Measurements from ENCODE around the gene TMEM184B. TPM values are rescaled to one million over a fixed set of nuclear protein-coding genes. Genes with fewer than 3 reads are reported as not detected.

The TMEM184B gene
- total RNA-seq, 1 experiment from 2014 or later = 89.7 TPM

- TF ChIP-seq ESRRA (CRISPR knock-in tag; IDR thresholded peaks at IDR 0.05; ENCODE audit: borderline replicate concordance) = no peak
Measured at GRCh38 chr22:38292694-38293093, 19.9 kb upstream of the TMEM184B start (continued).

- Mint-ChIP-seq H3K27me3 (ENCODE audit: low read depth) (no peaks in the 10 kb centered on the region; the same call in 1 of the 2 replicates), H3K36me3 (peaks cover 34% of the 10 kb centered on the region), H3K4me3 (no peak overlapping the region), H3K4me1 (peaks cover 27% of the 10 kb centered on the region), H3K27ac (peak overlapping the region; percentile 80; the same call in 1 of the 2 replicates), H3K9me3 (no peaks in the 10 kb centered on the region)
- TF ChIP-seq, protein P1, sequence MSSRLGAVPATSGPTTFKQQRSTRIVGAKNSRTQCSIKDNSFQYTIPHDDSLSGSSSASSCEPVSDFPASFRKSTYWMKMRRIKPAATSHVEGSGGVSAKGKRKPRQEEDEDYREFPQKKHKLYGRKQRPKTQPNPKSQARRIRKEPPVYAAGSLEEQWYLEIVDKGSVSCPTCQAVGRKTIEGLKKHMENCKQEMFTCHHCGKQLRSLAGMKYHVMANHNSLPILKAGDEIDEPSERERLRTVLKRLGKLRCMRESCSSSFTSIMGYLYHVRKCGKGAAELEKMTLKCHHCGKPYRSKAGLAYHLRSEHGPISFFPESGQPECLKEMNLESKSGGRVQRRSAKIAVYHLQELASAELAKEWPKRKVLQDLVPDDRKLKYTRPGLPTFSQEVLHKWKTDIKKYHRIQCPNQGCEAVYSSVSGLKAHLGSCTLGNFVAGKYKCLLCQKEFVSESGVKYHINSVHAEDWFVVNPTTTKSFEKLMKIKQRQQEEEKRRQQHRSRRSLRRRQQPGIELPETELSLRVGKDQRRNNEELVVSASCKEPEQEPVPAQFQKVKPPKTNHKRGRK (CRISPR knock-in tag; IDR thresholded peaks at IDR 0.05; ENCODE audit: borderline replicate concordance) = no peak
- TF ChIP-seq NR1H2 (CRISPR knock-in tag; IDR thresholded peaks at IDR 0.05) (no peak), E2F5 (CRISPR knock-in tag; IDR thresholded peaks at IDR 0.05) (no peak), ZMAT4 (CRISPR knock-in tag; IDR thresholded peaks at IDR 0.05) (no peak)
- TF ChIP-seq, protein P2, sequence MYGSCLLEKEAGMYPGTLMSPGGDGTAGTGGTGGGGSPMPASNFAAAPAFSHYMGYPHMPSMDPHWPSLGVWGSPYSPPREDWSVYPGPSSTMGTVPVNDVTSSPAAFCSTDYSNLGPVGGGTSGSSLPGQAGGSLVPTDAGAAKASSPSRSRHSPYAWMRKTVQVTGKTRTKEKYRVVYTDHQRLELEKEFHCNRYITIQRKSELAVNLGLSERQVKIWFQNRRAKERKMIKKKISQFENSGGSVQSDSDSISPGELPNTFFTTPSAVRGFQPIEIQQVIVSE (CRISPR knock-in tag; IDR thresholded peaks at IDR 0.05; ENCODE audit: borderline replicate concordance) = no peak
- DNase-seq (ENCODE audit: low spot score) (no peak), ATAC-seq (no peak)
- POLR2A ChIA-PET = interaction anchor here (0.6 kb wide), 1 partner anchor 168 kb away, joined by 3 read pairs; no protein-coding TSS in a partner anchor
- CTCF ChIA-PET = interaction anchor here (0.5 to 1.0 kb wide), 3 partner anchors 194 to 470 kb away, joined by 3 read pairs; partner anchors contain the start of gene TOMM22
Measured at GRCh38 chr22:38291201-38291777, 18.5 kb upstream of the TMEM184B start.

DNA sequence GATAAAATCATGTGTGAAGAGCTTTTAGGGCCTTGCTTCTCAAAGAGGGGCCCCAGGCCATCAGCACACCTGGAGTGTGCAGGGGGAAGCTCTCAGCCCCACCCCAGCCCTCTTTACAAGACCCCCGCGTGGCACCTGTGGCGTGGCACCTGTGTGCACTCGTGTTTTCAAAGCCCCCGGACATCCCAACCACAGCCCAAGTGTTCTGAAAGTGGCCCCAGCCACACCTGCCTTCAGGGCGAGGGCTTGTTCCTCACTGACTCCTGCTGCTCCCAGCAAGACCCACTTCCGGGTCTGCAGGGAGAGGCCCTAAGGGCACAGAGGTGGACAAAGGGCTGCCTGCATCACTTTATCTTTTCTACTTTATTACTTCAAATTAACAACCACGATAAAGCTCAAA, 17.5 kb upstream of the TMEM184B start:
- ATAC-seq (0 out of 2 replicates have a peak, but pooled peaks have one; percentile 9), DNase-seq (ENCODE audit: low spot score) (no peak)
- POLR2A ChIA-PET = interaction anchor here (0.6 to 0.8 kb wide), 2 partner anchors 58 to 169 kb away, joined by 3 read pairs; no protein-coding TSS in a partner anchor
- Mint-ChIP-seq H3K4me1 (peaks cover 27% of the 10 kb centered on the region), H3K27ac (peak overlapping the region; percentile 19; the same call in 1 of the 2 replicates), H3K36me3 (peaks cover 26% of the 10 kb centered on the region), H3K4me3 (no peak overlapping the region), H3K27me3 (ENCODE audit: low read depth) (no peaks in the 10 kb centered on the region; the same call in 1 of the 2 replicates), H3K9me3 (no peaks in the 10 kb centered on the region)
- CTCF ChIA-PET = interaction anchor here (0.6 to 1.1 kb wide), 3 partner anchors 28 to 608 kb away, joined by 3 read pairs; no protein-coding TSS in a partner anchor
- TF ChIP-seq MXD4 (CRISPR knock-in tag; IDR thresholded peaks at IDR 0.05; ENCODE audit: borderline replicate concordance) (no peak), SMAD3 (CRISPR knock-in tag; IDR thresholded peaks at IDR 0.05; ENCODE audit: borderline replicate concordance) (no peak), NFE2L1 (CRISPR knock-in tag; IDR thresholded peaks at IDR 0.05) (no peak), NR1H2 (CRISPR knock-in tag; IDR thresholded peaks at IDR 0.05) (no peak)
- TF ChIP-seq, protein P3, sequence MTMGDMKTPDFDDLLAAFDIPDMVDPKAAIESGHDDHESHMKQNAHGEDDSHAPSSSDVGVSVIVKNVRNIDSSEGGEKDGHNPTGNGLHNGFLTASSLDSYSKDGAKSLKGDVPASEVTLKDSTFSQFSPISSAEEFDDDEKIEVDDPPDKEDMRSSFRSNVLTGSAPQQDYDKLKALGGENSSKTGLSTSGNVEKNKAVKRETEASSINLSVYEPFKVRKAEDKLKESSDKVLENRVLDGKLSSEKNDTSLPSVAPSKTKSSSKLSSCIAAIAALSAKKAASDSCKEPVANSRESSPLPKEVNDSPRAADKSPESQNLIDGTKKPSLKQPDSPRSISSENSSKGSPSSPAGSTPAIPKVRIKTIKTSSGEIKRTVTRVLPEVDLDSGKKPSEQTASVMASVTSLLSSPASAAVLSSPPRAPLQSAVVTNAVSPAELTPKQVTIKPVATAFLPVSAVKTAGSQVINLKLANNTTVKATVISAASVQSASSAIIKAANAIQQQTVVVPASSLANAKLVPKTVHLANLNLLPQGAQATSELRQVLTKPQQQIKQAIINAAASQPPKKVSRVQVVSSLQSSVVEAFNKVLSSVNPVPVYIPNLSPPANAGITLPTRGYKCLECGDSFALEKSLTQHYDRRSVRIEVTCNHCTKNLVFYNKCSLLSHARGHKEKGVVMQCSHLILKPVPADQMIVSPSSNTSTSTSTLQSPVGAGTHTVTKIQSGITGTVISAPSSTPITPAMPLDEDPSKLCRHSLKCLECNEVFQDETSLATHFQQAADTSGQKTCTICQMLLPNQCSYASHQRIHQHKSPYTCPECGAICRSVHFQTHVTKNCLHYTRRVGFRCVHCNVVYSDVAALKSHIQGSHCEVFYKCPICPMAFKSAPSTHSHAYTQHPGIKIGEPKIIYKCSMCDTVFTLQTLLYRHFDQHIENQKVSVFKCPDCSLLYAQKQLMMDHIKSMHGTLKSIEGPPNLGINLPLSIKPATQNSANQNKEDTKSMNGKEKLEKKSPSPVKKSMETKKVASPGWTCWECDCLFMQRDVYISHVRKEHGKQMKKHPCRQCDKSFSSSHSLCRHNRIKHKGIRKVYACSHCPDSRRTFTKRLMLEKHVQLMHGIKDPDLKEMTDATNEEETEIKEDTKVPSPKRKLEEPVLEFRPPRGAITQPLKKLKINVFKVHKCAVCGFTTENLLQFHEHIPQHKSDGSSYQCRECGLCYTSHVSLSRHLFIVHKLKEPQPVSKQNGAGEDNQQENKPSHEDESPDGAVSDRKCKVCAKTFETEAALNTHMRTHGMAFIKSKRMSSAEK (CRISPR knock-in tag; IDR thresholded peaks at IDR 0.05; ENCODE audit: borderline replicate concordance) = no peak
- TF ChIP-seq, protein P4, sequence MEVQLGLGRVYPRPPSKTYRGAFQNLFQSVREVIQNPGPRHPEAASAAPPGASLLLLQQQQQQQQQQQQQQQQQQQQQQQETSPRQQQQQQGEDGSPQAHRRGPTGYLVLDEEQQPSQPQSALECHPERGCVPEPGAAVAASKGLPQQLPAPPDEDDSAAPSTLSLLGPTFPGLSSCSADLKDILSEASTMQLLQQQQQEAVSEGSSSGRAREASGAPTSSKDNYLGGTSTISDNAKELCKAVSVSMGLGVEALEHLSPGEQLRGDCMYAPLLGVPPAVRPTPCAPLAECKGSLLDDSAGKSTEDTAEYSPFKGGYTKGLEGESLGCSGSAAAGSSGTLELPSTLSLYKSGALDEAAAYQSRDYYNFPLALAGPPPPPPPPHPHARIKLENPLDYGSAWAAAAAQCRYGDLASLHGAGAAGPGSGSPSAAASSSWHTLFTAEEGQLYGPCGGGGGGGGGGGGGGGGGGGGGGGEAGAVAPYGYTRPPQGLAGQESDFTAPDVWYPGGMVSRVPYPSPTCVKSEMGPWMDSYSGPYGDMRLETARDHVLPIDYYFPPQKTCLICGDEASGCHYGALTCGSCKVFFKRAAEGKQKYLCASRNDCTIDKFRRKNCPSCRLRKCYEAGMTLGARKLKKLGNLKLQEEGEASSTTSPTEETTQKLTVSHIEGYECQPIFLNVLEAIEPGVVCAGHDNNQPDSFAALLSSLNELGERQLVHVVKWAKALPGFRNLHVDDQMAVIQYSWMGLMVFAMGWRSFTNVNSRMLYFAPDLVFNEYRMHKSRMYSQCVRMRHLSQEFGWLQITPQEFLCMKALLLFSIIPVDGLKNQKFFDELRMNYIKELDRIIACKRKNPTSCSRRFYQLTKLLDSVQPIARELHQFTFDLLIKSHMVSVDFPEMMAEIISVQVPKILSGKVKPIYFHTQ (CRISPR knock-in tag; IDR thresholded peaks at IDR 0.05) = no peak

Measured in WTC11 (cell line).